SK-N-MC (cell line): ENCODE results near the gene KAT6B.

ENCODE experiments used
- DNase-seq: peaks from one replicate; pipeline ENCODE4 v3.0.0-alpha.2; 2011; ENCODE audit warnings: low read depth, low spot score
- H3K27ac ChIP-seq: fragments of 200-600 bp; sonication (generic); 2 replicates; pipeline ENCODE4 v1.5.1; 2016; ENCODE audit warnings: mixed run types
- H3K36me3 ChIP-seq: fragments of 200-600 bp; sonication (generic); 2 replicates; pipeline ENCODE4 v1.6.1; 2017; ENCODE audit warnings: antibody characterized with exemption, low read length, mixed read lengths; ENCODE audit not compliant: insufficient read depth
- H3K4me3 ChIP-seq: fragments of 200-600 bp; sonication (generic); 2 replicates; pipeline ENCODE4 v1.5.1; 2016
- H3K9ac ChIP-seq: fragments of 200-600 bp; sonication (generic); 2 replicates; pipeline ENCODE4 v1.8.0; 2017; ENCODE audit warnings: mixed run types, mixed read lengths; ENCODE audit not compliant: insufficient read length
- H3K9me3 ChIP-seq: fragments of 200-600 bp; sonication (generic); 2 replicates; pipeline ENCODE4 v1.6.1; 2017; ENCODE audit warnings: low read depth, mild to moderate bottlenecking, antibody characterized with exemption, low read length, moderate library complexity, mixed read lengths
- EZH2 ChIP-seq: fragments of 200-600 bp; sonication (generic); IDR thresholded peaks from one replicate; pipeline ENCODE4 v1.6.1; 2017; ENCODE audit warnings: antibody characterized with exemption
- FOXP2 ChIP-seq: optimal IDR thresholded peaks from 2 replicates; pipeline ENCODE3; 2011; ENCODE audit warnings: mild to moderate bottlenecking, moderate library complexity; ENCODE audit not compliant: insufficient read depth; ENCODE audit errors: extremely low read length, control extremely low read depth
- POLR2AphosphoS5 ChIP-seq: IDR thresholded peaks from 2 replicates; pipeline ENCODE4 v1.6.1; 2012; ENCODE audit warnings: mild to moderate bottlenecking, low read depth, low read length, borderline replicate concordance

Gene KAT6B

GRCh38 chr10:74976565-74976964 is 150.2 kb downstream of the KAT6B start:
- DNase-seq: no peak
- H3K9me3 ChIP-seq: no peaks in the 10 kb centered on the region
- no peaks in the 10 kb centered on the region for H3K36me3 ChIP-seq
- no peak overlapping the region for H3K4me3 ChIP-seq
- TF ChIP-seq EZH2: no peak
- no peak for TF ChIP-seq FOXP2
- TF ChIP-seq POLR2AphosphoS5: no peak
- no peak overlapping the region for H3K9ac ChIP-seq
- H3K27ac ChIP-seq: no peak overlapping the region

DNA sequence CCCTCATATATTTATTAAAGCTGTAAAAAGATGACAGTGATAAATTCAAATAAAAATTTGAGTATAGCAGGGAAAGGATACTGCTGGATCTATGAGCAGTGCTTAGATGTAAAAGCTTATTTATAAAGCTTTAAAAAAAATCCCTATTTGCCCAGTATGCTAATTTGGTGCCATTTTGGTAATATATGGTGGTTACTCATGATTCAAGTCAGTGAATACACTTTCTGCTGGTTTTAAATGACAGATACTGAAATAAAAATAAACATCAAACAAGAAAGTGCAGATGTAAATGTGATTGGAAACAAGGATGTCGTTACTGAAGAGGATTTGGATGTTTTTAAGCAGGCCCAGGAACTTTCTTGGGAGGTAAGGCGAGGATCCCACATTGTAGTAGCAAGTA is 150.7 kb downstream of the KAT6B start:
- TF ChIP-seq FOXP2 (no peak), EZH2 (no peak), POLR2AphosphoS5 (no peak)

GRCh38 chr10:74977913-74978847 is 151.8 kb downstream of the KAT6B start:
- H3K4me3 ChIP-seq: no peak overlapping the region
- H3K36me3 ChIP-seq: no peaks in the 10 kb centered on the region
- no peaks in the 10 kb centered on the region for H3K9me3 ChIP-seq
- no peak for TF ChIP-seq FOXP2
- TF ChIP-seq EZH2: no peak
- no peak for TF ChIP-seq POLR2AphosphoS5
- no peak overlapping the region for H3K27ac ChIP-seq
- H3K9ac ChIP-seq: no peak overlapping the region
- no peak for DNase-seq

More for the DNA sequence above, 150.7 kb downstream of the KAT6B start:
- Histone ChIP-seq H3K9ac (no peak overlapping the region), H3K4me3 (no peak overlapping the region), H3K27ac (no peak overlapping the region), H3K36me3 (no peaks in the 10 kb centered on the region), H3K9me3 (no peaks in the 10 kb centered on the region)
- no peak for DNase-seq

DNA sequence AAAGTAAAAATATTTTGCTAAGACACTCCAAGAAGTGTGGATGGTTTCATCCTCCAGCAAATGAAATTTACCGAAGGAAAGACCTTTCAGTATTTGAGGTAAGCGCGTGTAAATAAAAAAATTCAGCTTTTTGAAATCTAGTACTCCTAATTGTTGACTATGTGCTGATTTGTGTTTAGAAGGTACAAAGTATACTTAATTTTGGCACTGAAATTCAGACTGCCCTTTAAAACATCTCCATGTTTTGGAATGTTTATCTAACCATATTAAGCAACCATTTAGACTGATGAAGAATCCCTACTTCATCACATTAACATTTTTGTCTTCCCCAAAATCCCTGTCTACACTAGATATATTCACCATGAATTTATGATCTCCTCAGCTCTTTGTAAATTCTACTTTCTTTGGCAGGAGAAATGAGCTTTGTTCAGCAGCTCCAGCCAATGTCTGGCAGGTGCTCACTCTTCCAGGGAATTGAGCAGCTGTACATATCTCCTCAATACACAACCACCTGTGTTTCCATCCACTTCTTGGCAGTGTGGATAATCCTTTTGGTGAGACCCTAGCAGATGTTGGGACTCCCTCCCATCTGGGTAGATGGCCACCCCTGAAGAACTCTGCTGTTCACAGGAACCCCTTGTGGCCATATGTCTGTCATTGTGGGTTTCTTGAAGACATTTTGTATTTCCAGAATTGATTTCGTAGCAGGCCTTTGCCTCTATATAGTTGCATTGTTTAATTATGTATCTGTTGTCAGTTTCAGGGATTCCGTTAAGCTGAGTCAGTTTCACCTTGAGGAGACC is 155.6 kb downstream of the KAT6B start:
- Histone ChIP-seq H3K27ac (no peak overlapping the region), H3K4me3 (no peak overlapping the region), H3K9me3 (no peaks in the 10 kb centered on the region), H3K9ac (no peak overlapping the region), H3K36me3 (no peaks in the 10 kb centered on the region)
- TF ChIP-seq POLR2AphosphoS5 (no peak), FOXP2 (no peak), EZH2 (no peak)
- no peak for DNase-seq

DNA sequence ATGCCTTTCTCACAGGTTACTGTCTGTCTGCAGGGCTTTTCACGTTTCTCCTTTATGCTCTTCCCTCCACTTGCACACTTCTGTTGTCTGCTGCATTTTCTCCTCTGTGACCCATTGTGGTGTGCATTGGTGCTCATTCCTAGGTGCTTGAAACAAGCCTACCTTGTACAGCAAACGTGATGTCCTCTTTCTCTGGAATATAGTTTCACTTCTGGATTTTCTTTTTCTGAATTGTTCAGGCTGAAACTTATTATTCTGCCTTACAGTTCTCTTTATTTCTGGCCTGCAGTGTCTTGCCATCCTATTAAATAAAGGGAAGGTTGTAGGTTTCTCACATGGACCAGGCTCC is 156.2 kb downstream of the KAT6B start:
- Histone ChIP-seq H3K9ac (no peak overlapping the region), H3K4me3 (no peak overlapping the region), H3K27ac (no peak overlapping the region), H3K36me3 (no peaks in the 10 kb centered on the region), H3K9me3 (no peaks in the 10 kb centered on the region)
- no peak for DNase-seq
- TF ChIP-seq EZH2: no peak

DNA sequence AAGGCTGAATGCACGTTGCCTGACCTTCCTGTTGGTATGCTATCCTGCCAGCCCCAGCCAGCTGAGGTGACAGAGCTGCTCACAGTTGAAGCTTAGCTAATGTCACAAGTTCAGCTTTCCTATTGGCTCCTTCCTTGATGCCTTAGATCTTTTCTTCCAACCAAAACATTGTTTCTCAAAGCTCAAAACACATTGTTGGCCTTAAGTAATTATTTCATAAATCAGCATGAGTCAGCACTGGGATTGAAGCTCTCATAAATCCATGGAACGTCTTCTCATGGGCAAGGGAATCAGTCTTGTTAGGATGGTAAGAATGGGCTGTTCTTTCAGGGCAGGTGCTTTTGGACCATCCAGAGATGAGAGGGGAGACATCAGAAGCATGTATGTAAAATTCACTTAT is 157.0 kb downstream of the KAT6B start:
- no peak overlapping the region for H3K9ac ChIP-seq

DNA sequence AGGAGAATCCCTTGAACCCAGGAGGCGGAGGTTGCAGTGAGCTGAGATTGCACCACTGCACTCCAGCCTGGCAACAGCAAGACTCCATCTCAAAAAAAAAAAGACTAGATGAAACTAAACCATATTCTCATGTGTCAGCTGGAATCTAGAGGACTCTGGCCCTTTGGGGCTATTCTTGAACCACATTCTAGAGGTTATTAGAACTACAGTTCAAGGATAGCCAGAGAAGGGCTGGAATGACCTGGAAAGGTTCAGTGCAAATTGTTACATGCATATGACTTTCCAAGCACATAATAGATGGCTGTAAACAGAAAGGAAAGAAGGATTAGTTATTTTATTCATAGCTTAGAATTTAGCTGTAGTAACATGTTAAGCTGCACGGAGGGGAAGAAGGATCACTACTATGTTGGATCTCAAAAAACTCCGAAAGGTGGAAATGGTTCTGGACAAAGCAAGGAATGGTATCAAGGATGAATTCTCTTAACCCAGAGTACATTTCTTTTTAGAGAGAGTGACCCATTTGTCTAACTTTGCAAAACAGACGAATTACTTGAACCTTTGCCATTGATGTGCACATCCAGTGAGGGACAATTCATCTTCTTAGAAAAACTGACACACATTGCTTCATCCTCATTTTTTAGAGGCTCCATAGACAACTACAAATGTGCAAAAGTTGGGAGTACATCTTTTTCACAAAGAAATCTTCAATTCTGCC is 161.1 kb downstream of the KAT6B start:
- H3K9ac ChIP-seq: no peak overlapping the region
- no peak overlapping the region for H3K4me3 ChIP-seq
- H3K27ac ChIP-seq: no peak overlapping the region
- H3K36me3 ChIP-seq: no peaks in the 10 kb centered on the region
- DNase-seq: no peak
- TF ChIP-seq EZH2: no peak
- no peak for TF ChIP-seq POLR2AphosphoS5
- no peak for TF ChIP-seq FOXP2
- H3K9me3 ChIP-seq: no peaks in the 10 kb centered on the region

More for the DNA sequence above, 157.0 kb downstream of the KAT6B start:
- no peak for DNase-seq
- no peak for TF ChIP-seq FOXP2
- no peak for TF ChIP-seq POLR2AphosphoS5
- no peak for TF ChIP-seq EZH2
- H3K27ac ChIP-seq: no peak overlapping the region
- no peaks in the 10 kb centered on the region for H3K9me3 ChIP-seq
- H3K36me3 ChIP-seq: no peaks in the 10 kb centered on the region
- no peak overlapping the region for H3K4me3 ChIP-seq

DNA sequence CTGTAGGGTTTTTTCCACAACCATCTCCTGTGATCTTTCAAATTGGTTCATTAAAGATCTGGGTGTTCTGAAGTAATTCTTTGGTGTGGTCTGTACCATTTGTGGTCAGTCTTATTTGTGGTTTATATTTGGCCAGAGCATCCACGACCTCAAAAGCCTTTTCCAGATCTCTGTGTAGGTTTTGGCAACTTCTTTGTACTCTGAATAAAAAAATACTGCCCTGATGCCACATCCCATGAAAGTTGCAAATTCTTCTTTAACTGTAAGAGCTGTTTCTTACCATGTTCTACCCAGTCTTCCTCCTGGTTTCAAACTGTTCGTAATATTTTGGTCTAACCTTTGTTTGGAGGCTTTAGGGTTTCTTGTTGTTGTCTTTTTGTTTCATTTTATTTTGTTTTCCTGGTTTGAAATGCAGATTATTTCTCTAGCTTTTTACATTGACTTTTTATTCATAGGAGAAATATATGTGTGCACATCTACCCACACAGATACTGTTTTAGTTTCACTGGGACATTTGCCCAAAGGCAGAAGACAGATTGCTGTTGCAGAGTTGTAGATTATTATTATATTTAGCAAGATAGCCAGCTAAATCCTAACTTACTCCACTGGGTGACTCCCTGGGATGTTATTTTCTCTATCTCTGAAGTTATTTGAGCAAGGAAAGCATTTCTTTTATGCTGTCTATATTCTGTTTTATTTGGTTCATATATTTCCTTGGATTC is 161.8 kb downstream of the KAT6B start:
- no peaks in the 10 kb centered on the region for H3K9me3 ChIP-seq
- H3K36me3 ChIP-seq: no peaks in the 10 kb centered on the region
- no peak overlapping the region for H3K27ac ChIP-seq
- H3K4me3 ChIP-seq: no peak overlapping the region
- DNase-seq: no peak
- no peak overlapping the region for H3K9ac ChIP-seq
- TF ChIP-seq FOXP2 (no peak), EZH2 (no peak), POLR2AphosphoS5 (no peak)
